Lung (tissue), 12 donors: ENCODE measurements around the gene MALAT1. TPM values are rescaled to one million over a fixed set of nuclear protein-coding genes. Genes with fewer than 3 reads are reported as not detected.

Experiments used
- ATAC-seq: fragments of 200-7000 bp; cut with Tn5 transposase; one replicate; pipeline ENCODE4 v1.9.1; 2020; ENCODE audit warnings: moderate number of reproducible peaks; ENCODE audit not compliant: insufficient read depth, low FRiP score
- DNase-seq, 3 donors: peaks; one replicate each; pipeline ENCODE4 v3.0.0-alpha.2; 2013 to 2017
- H3K27ac ChIP-seq, 2 donors: one replicate each; pipeline ENCODE4 v1.5.1; 2013; ENCODE audit warnings: mild to moderate bottlenecking in 2 of 2, moderate library complexity in 2 of 2, control low read depth in 1 of 2, inconsistent platforms in 1 of 2, low read depth in 1 of 2, low read length in 1 of 2
- H3K27me3 ChIP-seq, 3 donors: one replicate each; pipeline ENCODE4 v1.5.1; 2013; ENCODE audit warnings: low read length in 2 of 3; ENCODE audit not compliant: control insufficient read depth in 3 of 3, insufficient read depth in 3 of 3
- H3K36me3 ChIP-seq, 4 donors: one replicate each; pipeline ENCODE4 v1.5.1; 2013; ENCODE audit warnings: low read length in 4 of 4, mild to moderate bottlenecking in 1 of 4, moderate library complexity in 1 of 4; ENCODE audit not compliant: control insufficient read depth in 4 of 4, insufficient read depth in 4 of 4
- H3K4me1 ChIP-seq, 5 donors: one replicate each; pipeline ENCODE4 v1.5.1; 2013; ENCODE audit warnings: low read length in 5 of 5, mild to moderate bottlenecking in 2 of 5, moderate library complexity in 1 of 5; ENCODE audit not compliant: control insufficient read depth in 5 of 5, insufficient read depth in 5 of 5
- H3K4me3 ChIP-seq: one replicate; pipeline ENCODE4 v1.5.1; 2013; ENCODE audit warnings: mild to moderate bottlenecking, control low read depth, moderate library complexity
- H3K9ac ChIP-seq, 2 donors: one replicate each; pipeline ENCODE4 v1.5.1; 2013; ENCODE audit warnings: low read length in 2 of 2, control low read depth in 1 of 2; ENCODE audit not compliant: insufficient read depth in 1 of 2
- H3K9me3 ChIP-seq, 4 donors: one replicate each; pipeline ENCODE4 v1.5.1; 2013; ENCODE audit warnings: low read length in 3 of 4, mild to moderate bottlenecking in 1 of 4, moderate library complexity in 1 of 4; ENCODE audit not compliant: control insufficient read depth in 4 of 4, insufficient read depth in 3 of 4
- CTCF ChIP-seq: IDR thresholded peaks from 2 replicates; pipeline ENCODE4 v1.5.1; 2012; ENCODE audit warnings: mild to moderate bottlenecking; ENCODE audit errors: control extremely low read depth, extremely low read depth
- WGBS, 2 donors: extraction: QIAGEN DNeasy Blood & Tissue Kit; methylation state at CpG; one replicate each; pipeline ENCODE4 v1.1.7; 2013; 5-methylcytosine and 5-hydroxymethylcytosine counted together
- polyA plus RNA-seq, 2 donors: library from polyadenylated mRNA; stranded (reverse); fragments of 200-250 nt; gene quantifications; one replicate each; pipeline ENCODE4 v1.2.1, GENCODE V29; 2013
- total RNA-seq, 2 donors: library from RNA; depleted of rRNA in 1 of 2; stranded (reverse); fragments of >200 nt in 1 of 2; gene quantifications; one replicate each; pipeline ENCODE4 v1.2.1, GENCODE V29; 2014 to 2021
- donor health status: control.
- donor health status: control.
- donor health status: Bipolar disorder and iron deficiency.
- donor health status: healthy.
- donor health status: DM: yes; HTN: yes; CAD: no.

Gene MALAT1
- total and polyA plus RNA-seq, 4 donors = 125 to 48,332 (median 6,799) TPM

GRCh38 chr11:65546217-65546958 lies 47.5 kb downstream of the MALAT1 start:
- H3K27ac ChIP-seq = peak overlapping the region in 1 of 2 donors; percentile 77
- no peaks in the 10 kb centered on the region for H3K27me3 ChIP-seq
- peaks cover 0 to 36% (median 20%) of the 10 kb centered on the region in 4 donors for H3K36me3 ChIP-seq
- peak; percentile 88 for ATAC-seq
- peak overlapping the region; percentile 29 for H3K4me3 ChIP-seq
- TF ChIP-seq CTCF = no peak
- WGBS, 2 donors = 23 to 27% methylated on average over 58 to 64 of the region's 64 CpGs
- DNase-seq = peak; percentile 56 to 81 (median 65)
- H3K9me3 ChIP-seq = no peaks in the 10 kb centered on the region
- peaks cover 0 to 8% (median 2%) of the 10 kb centered on the region in 5 donors for H3K4me1 ChIP-seq
- no peak overlapping the region for H3K9ac ChIP-seq

- Histone ChIP-seq H3K9me3 (no peaks in the 10 kb centered on the region), H3K9ac (no peak overlapping the region), H3K4me3 (no peak overlapping the region), H3K4me1 (peaks cover 0 to 5% (median 2%) of the 10 kb centered on the region in 5 donors), H3K27me3 (no peaks in the 10 kb centered on the region), H3K27ac (no peak overlapping the region), H3K36me3 (peaks cover 0 to 37% (median 25%) of the 10 kb centered on the region in 4 donors)
- TF ChIP-seq CTCF = no peak
- DNase-seq = no peak
- WGBS, 2 donors = 85 to 87% methylated on average over 50 to 52 of the region's 52 CpGs
- ATAC-seq = no peak
Observed at GRCh38 chr11:65547446-65548125, 48.7 kb downstream of the MALAT1 start.

GRCh38 chr11:65548395-65548794 lies 49.5 kb downstream of the MALAT1 start:
- no peak for TF ChIP-seq CTCF
- Histone ChIP-seq H3K27me3 (no peaks in the 10 kb centered on the region), H3K4me3 (no peak overlapping the region), H3K4me1 (peaks cover 0 to 5% (median 0%) of the 10 kb centered on the region in 5 donors), H3K27ac (no peak overlapping the region), H3K9me3 (no peaks in the 10 kb centered on the region), H3K9ac (no peak overlapping the region), H3K36me3 (peaks cover 0 to 34% (median 24%) of the 10 kb centered on the region in 4 donors)
- WGBS, 2 donors = 96% methylated on average over 3 of the region's 3 CpGs
- ATAC-seq (no peak), DNase-seq (no peak)
